H1 (cell line): Measurements from ENCODE around the gene CDK5RAP2.

Experiments used
- POLR2AphosphoS5 ChIP-seq: IDR thresholded peaks from 2 replicates; pipeline ENCODE4 v1.6.1; 2011; ENCODE audit warnings: low read depth, low read length
- SUZ12 ChIP-seq: fragments of 200-600 bp; sonication (generic); IDR thresholded peaks from 2 replicates; pipeline ENCODE4 v1.6.1; 2012; ENCODE audit warnings: mild to moderate bottlenecking, inconsistent platforms, low read length, moderate library complexity, mixed read lengths
- TF ChIP-seq, protein P1 (sequence below), 3 experiments: IDR thresholded peaks; 1 replicate in 2 of 3; 2 replicates in 1 of 3; pipeline versions ENCODE4 v1.5.1 to v1.6.1; 2011; ENCODE audit warnings: low read length in 3 of 3, mild to moderate bottlenecking in 3 of 3, inconsistent platforms in 2 of 3, low read depth in 1 of 3, moderate library complexity in 1 of 3; ENCODE audit not compliant: insufficient read depth in 1 of 3; ENCODE audit errors: control extremely low read depth in 1 of 3

DNA sequence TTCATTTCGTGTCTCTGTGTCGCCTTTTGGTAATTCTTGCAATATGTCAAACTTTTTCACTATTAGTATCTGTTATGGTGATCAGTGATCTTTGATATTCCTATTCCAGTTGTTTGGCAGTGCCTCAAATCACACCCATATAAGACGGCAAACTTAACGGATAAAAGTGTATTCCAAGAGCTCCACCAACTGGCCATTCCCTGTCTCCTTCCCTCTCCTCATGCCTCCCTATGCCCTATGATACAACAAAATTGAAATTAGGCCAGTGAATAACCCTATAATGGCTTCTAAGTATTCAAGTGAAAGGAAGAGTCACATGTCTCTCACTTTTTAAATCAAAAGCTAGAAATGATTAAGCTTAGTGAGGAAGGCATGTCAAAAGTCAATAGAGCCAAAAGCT, 74.8 kb downstream of the CDK5RAP2 start:
- TF ChIP-seq, protein P1, sequence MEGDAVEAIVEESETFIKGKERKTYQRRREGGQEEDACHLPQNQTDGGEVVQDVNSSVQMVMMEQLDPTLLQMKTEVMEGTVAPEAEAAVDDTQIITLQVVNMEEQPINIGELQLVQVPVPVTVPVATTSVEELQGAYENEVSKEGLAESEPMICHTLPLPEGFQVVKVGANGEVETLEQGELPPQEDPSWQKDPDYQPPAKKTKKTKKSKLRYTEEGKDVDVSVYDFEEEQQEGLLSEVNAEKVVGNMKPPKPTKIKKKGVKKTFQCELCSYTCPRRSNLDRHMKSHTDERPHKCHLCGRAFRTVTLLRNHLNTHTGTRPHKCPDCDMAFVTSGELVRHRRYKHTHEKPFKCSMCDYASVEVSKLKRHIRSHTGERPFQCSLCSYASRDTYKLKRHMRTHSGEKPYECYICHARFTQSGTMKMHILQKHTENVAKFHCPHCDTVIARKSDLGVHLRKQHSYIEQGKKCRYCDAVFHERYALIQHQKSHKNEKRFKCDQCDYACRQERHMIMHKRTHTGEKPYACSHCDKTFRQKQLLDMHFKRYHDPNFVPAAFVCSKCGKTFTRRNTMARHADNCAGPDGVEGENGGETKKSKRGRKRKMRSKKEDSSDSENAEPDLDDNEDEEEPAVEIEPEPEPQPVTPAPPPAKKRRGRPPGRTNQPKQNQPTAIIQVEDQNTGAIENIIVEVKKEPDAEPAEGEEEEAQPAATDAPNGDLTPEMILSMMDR (IDR thresholded peaks at IDR 0.05; ENCODE audit: control extremely low read depth in 1 of 3, insufficient read depth in 1 of 3, low read depth in 1 of 3, low read length in 3 of 3) = peak in 1 of 3 experiments; percentile 38; a peak in 1 of 4 replicates
- TF ChIP-seq SUZ12 = no peak
- TF ChIP-seq POLR2AphosphoS5 = no peak
